Transverse colon (tissue), 3 donors: Measurements from ENCODE around the gene HPS1.

Experiments used
- CTCF ChIP-seq, 5 experiments: fragments of 200-600 bp in 3 of 5; fragments of 450-650 bp in 2 of 5; sonication (generic) in 3 of 5; IDR thresholded peaks; 1 replicate in 2 of 5; 2 replicates in 3 of 5; pipeline ENCODE4 v1.5.1; 2016 to 2017; ENCODE audit warnings: antibody characterized with exemption in 5 of 5, inconsistent platforms in 3 of 5, mild to moderate bottlenecking in 2 of 5, moderate library complexity in 1 of 5
- EP300 ChIP-seq: sonication (generic); formaldehyde crosslinking; IDR thresholded peaks from one replicate; pipeline ENCODE4 v1.6.1; 2017; ENCODE audit warnings: antibody characterized with exemption, low read depth
- POLR2A ChIP-seq: fragments of 450-650 bp; IDR thresholded peaks from one replicate; pipeline ENCODE4 v1.6.1; 2016; ENCODE audit warnings: antibody characterized with exemption, mild to moderate bottlenecking, moderate library complexity

GRCh38 chr10:98483658-98484057, 36.9 kb upstream of the HPS1 start:
- TF ChIP-seq CTCF (IDR thresholded peaks at IDR 0.05) (no peak), EP300 (no peak), POLR2A (no peak)
